Measurements from ENCODE around the gene IL15RA.

GRCh38 chr10:5924889-5925288, 52.5 kb downstream of the IL15RA start:
- TF ChIP-seq CTCF (IDR thresholded peaks at IDR 0.05) = no peak
- no peak for TF ChIP-seq ZFX (IDR thresholded peaks at IDR 0.05; ENCODE audit: borderline replicate concordance)
